Stimulated activated CD8-positive, alpha-beta memory T cell treated with anti-CD3 and anti-CD28 coated beads, Interleukin-7, amount 100 ng/mL, for 24 hours (primary cell): ENCODE data around the gene HSD11B1.

Source experiments
- DNase-seq: peaks from one replicate; pipeline ENCODE4 v3.0.0-alpha.2; 2020; ENCODE audit warnings: low read depth

Gene HSD11B1

DNA sequence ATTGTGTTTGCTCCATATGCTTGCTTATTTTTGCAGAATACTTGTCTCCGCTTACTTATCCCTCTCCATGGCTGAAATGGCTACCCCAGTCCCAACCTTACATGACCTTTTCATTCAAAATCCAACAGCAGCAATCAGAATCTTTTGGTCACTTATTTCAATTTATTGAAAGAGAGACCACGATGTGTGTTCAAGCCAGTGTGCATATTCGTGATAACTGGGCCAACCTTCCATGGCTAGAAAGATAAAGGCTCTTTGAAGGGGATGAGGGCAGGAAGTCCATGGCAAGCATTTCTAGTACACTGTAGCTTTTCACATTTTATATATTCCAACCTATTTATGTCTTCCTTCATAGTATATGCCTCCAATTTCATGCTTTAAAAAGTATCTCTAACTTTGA lies 23.1 kb downstream of the HSD11B1 start:
- no peak for DNase-seq

DNA sequence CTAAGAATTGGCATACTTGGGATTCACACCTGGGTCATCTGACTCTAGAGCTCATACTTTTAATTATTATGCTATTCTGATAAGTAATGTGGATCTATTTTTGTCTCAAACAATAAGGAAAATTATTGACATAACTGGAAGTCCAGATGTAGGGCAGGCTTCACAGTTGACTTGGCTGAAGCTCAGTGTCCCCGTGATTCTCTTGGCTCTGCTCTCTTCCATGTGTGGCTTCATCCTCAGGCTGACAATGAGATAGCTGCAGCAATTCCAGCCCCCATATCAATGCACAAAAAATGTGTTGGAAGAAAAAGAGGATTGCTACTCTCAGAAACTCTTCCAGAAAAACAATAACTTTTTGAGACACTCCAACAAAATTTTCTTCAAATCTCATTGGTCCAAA lies 23.8 kb downstream of the HSD11B1 start:
- no peak for DNase-seq

DNA sequence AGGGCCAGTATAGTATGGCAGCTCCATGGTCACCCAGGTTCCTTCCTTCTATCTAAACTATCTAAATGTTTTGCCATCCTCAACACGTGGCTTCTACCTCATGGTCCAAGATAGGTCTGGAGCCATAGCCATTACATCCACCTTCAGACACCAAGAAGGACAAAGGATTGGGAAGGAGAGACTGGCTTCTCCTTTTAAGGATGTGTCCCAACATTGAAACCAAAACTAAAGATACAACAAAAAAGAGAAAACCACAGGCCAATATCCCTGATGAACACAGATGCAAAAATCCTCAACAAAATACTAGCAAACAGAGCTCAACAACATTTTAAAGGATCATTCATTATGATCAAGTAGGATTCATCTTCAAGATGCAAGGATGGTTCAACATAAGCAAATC lies 24.8 kb downstream of the HSD11B1 start:
- no peak for DNase-seq

DNA sequence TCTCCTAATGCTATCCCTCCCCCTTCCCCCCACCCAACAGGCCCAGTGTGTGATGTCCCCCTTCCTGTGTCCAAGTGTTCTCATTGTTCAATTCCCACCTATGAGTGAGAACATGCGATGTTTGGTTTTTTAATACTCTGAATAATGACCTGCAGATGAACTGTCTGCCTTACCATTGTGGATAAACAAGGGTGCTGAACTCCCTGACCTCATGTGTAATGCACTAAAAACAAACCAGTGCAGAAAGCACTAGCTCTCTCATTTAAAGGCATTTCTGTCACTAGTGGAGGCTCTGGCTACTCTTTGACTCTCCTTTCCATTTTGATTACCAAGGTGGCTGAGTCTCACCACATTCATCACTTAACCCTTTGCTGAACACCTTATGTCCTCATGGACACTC lies 28.1 kb downstream of the HSD11B1 start:
- DNase-seq, result no peak

DNA sequence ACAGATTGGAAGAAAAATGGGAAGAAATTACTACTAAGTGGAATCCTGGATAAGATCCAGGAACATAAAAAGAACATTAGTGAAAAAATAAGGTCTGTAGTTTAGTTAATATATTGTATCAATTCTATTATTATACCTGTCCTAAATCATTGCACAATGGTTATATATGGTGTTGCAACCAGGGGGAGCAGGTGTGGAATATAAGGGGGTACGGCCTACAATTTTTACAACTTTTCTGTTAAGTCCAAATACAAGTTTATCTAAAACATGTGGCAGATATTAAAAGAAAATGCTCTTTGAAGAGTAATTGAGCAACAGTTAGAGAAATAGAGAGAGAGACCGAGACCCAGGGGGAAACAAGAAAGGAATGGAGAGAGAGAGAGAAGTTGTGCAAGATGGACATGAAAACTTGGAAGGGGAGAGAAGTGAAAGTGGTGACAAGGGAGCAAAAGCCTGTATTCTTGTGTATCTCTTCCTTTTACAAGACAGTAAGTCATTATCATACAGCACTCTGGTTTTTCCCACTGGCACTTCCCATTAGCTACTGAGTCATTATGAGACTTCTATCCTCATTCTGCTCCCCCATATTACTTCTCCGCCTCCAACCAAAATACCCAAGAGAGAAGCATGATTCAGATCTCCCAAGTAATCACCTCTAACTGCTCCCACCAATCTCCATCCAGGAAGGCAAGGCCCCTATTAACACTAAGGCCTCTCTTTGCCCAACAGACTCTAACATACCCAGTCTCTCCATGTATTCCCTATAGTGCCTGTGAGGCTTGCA lies 29.0 kb downstream of the HSD11B1 start:
- no peak for DNase-seq

DNA sequence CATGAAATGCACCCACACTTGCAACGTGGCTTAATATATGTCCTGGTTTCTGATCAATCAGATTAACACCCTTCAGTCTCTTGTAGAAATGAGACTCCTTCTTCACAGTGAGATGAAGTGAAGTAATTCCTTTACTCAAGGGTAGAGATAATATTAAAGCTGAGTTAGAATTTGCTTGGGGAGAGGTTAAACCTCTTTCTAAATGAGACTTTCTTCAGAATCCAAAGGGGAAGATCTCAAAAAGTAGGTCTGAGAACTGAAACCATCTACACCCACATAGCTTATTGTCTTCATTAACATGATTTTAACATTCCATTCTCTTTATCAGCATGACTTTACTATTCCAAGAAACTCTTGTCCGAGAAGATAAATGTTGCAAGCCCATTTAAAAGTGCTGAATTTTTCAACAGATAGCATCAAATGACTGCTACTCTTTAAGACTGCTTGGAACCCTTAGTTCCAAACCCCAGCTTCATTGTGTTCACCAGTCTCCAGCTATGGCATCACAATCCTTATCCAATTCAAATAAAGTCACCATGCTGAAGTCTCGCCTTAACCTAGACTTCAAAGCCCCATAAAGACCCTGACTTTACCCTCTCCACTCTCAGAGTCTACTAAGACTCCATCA lies 32.0 kb downstream of the HSD11B1 start:
- no peak for DNase-seq

DNA sequence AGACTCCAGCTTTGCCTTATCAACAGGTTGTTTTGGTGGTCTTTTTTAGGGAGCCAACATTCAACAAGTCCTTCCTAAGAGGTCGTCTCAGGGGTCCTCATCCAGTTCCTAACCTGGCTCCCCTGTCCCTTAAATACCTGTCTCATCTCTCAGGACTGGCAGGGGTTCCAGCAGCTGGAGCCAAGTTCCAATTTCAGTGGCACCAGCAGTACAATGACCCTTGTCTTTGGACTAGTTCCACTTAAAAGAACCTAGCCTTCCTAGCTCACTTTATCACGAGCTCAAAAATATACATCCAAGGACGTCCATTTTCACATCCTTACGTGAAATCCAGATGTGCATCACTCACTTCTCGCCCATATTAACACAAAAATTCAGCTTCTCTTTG lies 32.5 kb downstream of the HSD11B1 start:
- no peak for DNase-seq

DNA sequence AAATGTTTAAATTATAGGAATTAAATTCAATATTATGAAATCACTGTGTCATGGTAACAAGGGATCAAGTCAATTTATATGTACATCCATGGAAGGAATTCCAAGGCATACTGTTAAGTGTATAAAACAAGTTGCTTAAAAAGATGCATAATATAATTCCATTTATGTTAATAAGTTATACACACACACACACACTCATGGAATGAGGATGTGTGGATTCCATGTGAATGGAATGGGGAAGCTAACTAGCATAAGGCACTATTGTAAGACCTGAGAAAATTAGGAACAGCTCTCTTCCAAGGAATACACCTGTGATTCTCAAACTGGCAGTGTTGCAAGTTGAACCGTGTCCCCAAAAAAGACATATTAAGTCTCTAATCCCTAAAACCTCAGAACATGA lies 33.6 kb downstream of the HSD11B1 start:
- DNase-seq, result no peak

DNA sequence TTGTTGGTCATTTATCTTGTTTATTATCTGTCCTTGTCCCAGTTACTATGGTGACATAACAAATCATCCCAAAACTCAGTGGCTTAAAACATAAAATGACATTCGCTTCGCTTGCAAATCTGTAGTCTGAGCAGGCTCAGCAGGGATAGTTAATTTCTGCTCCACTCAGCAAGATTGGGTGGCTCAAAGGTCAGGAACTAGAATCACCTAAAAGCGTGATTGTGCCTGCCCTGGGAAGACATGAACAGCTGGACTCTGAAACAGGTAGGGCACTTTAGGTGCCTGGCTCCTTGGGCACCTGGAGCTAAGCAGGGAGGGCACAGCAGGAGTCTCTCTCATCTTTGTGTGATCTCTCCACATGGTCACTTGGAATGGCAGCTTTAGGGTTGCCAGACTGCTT lies 36.5 kb downstream of the HSD11B1 start:
- DNase-seq, result no peak

DNA sequence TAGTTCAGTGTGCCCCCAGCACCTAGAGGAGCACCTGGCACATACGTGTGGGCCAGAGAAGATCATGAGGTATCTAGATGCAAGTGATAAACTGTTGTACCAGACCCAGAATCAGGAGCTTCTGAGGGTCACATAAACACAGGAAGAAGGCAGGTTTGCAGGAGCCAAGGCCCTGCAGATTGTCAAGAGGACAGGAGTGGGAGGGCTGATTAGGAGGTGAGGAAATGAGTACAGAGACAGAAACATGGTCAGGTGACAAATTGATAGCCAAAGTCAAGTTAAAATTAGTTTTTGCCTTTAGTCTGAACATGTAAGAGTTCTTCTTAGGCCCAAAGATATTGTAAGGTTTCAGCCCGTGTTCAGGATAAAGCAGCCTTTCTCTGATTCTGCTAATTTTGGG lies 37.2 kb downstream of the HSD11B1 start:
- DNase-seq, result no peak

DNA sequence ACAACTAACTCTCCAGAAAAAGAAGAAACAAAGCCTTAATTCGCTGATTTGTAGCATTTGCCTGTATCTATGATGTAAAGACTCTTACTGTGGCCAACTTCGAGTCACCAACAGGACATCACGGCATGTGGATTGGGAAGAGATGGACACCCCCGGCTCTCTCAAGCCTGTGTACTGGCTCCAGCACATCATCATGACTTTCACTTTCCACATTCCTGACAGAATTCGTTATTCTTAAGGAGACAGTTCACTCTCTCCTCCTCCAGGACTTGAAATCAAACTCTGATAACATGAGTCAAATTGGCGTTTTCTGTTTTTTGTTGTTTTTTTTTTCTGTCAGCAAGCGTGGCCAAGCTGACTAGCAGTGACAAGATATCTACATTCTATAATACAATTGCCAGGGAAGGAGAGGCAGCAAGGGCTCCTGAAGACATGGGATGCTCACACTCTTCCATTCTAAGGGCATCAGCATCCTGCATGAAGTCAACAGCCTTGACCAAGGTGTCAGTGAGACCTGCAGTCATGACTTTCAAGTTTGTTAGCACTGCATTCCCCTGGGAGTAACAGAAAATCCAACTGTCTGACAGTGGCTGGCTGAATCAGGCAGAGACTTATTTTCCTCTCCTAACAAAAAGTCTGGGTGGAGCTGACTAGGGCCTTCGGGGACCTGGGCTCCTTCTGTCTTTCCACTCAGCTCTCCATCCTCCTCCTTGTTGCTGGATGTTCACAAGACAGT lies 37.9 kb downstream of the HSD11B1 start:
- DNase-seq, result no peak

DNA sequence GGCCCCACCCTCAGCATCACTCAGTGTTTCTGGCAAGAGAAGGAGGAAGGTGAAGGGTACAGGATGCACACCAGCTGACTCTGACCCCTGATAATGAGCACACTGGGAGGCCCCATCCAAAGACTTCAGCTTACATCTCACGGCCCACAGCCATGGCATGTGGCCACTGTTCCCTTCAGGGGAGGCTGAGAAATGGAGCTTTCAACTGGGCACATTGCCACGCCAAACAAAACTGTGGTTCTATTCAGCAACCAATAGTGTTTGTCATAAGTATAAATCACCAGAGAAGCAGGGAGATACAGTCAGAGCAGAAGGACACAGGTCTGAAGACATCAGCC lies 38.5 kb downstream of the HSD11B1 start:
- no peak for DNase-seq

DNA sequence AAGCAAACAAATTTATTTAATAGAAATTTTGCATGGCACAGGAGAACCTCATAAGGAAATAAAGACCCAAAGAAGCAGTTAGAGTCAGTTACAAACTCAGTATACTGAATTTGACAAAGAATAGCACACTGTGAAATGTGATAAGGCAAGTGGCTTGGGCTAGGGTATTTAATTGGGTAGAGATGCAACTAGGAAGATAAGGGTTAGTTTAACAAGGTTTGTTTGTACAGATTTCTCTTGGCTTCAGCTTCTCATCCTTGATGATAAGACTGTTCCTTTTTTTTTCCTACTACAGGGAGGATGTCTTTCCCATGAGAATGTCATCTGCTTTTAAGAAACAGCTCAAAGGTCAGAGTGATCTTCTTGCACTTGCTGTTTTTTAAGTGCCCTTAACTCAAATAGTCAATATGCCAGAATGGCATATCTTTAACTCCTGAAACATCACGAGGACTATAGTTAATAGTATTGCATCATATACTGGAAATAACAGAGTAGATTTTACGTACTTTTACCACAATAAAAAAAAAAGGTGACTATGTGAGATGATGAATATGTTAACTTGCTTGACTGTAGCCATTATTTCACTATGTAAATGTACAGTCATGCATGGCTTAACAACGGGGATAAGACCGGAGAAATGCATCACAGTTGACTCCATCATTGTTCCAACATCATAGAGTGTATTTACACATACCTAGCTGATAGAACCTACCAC lies 42.0 kb downstream of the HSD11B1 start:
- DNase-seq, result no peak

DNA sequence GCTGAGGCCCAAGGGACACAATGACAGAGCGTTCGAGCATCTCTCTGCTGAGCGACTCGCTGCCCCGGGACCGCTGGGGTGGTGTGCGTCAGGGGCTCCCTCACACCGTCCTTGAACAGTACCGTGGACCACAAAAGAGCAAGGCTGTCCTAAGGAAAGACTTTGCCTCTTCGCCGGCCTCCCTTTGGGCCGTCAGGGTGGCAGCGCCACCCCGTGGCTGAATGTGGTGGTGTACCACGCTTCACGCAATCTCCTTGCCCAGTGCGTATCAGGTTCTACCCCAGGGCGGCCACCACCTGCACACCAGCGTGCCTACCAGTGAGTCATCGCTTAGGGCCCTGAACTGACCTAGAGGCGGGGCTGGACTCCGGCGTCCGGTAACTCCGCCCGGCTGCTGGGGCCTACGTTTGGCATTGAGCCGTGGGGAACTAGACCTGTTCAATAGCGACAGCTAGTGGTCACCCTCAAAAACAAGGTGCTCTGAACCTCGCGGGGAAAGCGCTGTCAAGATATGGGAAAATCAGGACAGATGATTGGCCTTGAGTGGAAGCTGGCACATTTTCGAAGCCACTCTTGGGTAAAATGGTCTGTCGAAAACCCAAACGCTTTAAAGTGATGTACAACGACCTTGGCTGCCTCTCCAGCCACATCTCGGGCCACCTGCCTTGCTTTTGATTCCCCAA lies 43.1 kb downstream of the HSD11B1 start:
- peak; percentile 75 for DNase-seq

DNA sequence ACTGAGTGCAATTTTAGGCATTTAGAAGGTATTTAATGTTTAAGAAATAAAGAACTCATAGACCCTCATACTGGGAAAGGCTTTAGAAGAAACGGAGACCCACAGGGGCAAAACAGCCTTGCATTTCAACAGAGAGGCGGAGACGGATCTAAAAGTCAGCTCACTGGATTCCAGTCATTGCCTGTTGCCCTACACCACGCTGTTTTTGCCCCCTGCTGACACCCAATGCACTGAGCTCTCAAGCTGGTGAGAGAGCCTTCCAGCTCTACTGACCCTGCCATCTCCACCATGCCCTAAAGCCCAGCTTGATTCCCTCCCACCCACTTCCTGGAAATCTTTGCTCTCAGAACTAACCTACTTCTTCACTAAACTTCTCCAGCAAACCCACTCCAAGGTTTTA lies 44.0 kb downstream of the HSD11B1 start:
- no peak for DNase-seq

DNA sequence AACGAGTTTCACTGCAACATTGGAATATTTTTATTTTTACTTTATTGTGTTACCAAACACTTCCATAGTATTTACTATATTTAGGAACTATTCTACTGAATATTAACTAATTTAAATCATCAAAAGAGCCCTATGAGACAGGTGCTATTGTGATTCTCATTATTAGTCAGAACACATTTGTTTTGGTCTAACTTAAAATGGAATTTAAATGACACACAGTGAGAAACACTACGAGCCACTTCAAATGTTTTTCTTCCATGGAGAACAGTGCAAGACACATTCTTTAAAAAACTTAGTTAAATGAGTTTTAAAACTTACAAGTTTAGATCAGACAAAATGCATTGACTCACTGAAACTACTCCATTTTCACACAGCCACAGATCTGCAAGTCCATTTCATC lies 44.6 kb downstream of the HSD11B1 start:
- no peak for DNase-seq

DNA sequence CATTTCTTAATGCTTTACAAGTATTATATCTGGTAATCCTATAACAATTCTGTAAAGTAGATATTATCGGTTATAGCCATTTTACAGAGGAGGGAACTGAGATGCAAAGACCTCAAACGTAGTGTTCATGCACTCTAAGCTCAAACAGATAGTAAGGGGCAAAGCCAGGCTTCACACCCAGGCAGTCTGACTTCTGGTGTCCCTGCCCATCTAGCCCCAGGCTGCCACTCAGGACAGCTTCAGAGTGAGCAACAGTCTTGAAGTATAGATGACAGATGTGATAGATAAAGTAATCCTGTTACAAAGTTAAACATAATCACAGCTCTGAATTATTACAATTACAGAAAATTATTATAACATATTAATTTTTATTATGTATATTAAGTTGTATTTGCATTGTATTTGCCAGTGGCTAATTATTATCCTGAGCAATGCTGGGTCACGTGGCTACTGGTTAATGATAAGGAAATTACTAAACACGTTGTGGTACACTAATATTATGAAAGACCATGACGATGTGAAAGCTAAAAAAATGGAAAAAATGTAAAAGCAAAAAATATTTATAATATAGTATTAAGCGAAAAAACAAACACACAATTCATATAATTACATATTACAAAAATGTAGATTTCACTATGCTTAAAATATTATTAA lies 45.2 kb downstream of the HSD11B1 start:
- no peak for DNase-seq

DNA sequence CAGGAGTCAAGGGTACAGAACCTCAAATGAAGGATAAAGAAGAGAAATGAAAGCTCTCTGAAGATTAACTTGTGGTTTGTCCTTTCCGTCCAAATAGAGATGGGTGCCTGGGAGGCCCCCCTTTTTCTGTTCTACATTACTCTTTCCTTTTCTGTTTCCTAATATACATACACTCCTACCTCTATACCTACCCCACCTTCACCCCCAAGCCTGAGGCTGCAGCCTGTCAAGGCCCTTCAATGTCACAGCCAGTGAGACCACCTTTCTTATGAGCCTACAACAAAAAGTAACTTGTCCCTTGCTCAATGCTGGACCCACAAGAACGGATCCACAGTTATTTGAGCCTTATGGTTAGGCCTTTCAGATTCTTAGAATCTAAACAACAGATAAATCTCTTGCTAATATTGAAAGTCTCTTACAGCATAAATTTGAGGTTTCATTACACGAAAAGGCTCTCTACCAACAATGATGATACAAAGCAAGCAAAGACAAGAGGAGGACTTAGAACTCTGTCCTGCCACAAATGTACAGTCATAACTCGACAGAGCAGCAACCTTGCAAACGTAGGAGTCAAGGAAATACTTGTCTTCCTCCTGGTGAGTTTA lies 47.1 kb downstream of the HSD11B1 start:
- no peak for DNase-seq

DNA sequence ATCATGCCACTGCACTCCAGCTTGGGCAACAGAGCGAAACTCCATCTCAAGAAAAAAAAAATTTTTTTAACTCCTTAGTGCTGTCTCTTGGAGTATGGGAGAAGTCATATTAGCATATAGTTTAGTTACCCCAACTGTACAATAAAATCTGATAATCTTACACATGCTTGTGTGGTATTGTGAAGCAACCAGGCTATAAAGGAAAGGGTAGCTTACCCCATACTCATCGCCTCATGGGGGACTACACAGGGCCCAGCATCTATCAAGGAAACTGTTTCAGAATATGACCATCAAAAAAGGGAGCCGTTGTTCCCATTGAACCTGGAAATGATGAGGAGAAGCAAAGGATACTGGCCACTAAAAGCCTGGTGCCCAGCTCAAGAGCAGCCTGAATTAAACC lies 48.2 kb downstream of the HSD11B1 start:
- DNase-seq, result no peak

DNA sequence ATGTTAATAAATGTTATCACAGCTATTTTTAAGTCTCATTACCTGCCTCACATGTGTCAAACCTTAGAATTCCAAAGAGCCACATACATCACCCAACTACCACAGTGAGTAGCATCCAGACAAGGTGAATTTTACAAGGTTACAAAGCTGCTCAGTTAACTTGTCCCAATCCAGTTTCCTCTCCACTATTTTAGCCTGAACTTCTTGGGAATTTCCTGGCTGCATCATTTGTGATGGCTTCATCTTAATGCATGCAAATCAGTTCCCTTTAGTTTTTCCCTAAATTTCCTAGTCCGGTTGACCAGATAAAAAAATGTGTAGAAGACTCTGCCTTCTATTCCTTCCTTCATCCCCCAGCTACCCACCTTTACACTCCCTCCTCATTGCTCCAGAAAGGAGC lies 50.6 kb downstream of the HSD11B1 start:
- DNase-seq, result no peak

DNA sequence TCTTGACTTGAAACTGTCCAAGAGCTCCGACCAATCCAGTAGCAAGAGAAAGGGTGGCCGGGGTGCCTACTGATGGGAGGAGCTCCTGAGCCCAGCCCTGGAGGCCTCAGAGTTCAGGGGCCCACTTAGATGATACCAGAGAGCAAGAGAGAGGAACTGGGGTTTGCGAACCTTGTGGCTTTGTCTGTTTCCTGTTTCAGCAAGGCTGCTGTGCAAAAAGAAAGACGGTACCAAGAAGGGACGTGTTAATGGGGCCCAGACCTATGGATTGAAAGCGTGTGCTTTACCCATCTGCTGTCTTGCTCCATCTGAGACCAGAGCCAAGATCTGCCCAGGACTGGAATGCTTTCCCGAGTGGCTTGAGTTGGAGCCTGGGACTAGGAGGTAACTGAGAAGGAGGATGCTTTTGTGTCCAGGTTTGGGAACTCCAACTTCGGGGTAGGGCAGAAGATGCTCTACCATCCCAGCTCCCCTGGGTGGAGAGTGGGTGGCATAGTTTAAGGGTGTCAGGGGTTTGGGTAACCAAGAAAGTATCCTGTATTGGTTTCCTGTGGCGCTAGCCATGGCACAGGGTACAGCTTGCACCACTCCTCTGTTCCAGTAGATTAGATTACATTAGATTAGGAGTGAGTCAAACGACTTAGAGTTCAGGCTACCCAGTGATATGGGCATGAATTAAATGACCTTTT lies 51.4 kb downstream of the HSD11B1 start, which contains the start of gene TRAF3IP3:
Gene TRAF3IP3 (plus strand): TSS at position 128 of the 689 bp plus-strand sequence. CDS start 3,987 bp downstream, outside the sequence.
- peak; percentile 56 for DNase-seq
